ENCODE data around the gene SYT15.
"Not testable (repeated sequence)": the region's sequence is repeated elsewhere in the genome, so short reads cannot be mapped to it uniquely, and the experiment has no call there.

DNA sequence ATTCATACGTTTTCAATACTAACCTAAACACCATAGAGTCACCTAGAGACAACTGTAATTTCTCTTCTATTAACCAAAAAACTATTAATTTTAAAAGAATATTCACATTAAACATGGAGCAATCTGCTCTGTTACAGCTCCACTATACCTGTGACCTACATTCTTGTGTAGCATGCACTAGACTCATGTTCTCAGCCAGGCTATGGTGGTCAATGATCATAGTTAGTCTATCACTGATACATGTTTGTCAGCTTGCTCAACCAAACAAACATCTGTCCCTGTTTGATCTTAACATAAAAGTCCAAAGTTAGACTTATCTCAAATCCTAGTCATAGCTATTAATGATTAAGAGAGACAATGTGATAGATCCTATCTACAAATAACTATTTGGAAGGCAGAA, 50.9 kb downstream of the SYT15 start:
- TF ChIP-seq EZH2 (IDR thresholded peaks at IDR 0.05); RAD21 (IDR thresholded peaks at IDR 0.05; ENCODE audit: low read depth); JUND (IDR thresholded peaks at IDR 0.05); POLR2A (IDR thresholded peaks at IDR 0.05; ENCODE audit: borderline replicate concordance, extremely low read depth, insufficient read depth, insufficient read length); YY1 (IDR thresholded peaks at IDR 0.05; ENCODE audit: extremely low read depth, insufficient replicate concordance, low read depth, low read length); TCF7L2 (IDR thresholded peaks at IDR 0.05; ENCODE audit: borderline replicate concordance, extremely low read depth, insufficient read depth, insufficient read length): not testable (repeated sequence)
- TF ChIP-seq, protein P1, sequence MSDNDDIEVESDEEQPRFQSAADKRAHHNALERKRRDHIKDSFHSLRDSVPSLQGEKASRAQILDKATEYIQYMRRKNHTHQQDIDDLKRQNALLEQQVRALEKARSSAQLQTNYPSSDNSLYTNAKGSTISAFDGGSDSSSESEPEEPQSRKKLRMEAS (IDR thresholded peaks at IDR 0.05): not testable (repeated sequence)
- TF ChIP-seq, protein P2, sequence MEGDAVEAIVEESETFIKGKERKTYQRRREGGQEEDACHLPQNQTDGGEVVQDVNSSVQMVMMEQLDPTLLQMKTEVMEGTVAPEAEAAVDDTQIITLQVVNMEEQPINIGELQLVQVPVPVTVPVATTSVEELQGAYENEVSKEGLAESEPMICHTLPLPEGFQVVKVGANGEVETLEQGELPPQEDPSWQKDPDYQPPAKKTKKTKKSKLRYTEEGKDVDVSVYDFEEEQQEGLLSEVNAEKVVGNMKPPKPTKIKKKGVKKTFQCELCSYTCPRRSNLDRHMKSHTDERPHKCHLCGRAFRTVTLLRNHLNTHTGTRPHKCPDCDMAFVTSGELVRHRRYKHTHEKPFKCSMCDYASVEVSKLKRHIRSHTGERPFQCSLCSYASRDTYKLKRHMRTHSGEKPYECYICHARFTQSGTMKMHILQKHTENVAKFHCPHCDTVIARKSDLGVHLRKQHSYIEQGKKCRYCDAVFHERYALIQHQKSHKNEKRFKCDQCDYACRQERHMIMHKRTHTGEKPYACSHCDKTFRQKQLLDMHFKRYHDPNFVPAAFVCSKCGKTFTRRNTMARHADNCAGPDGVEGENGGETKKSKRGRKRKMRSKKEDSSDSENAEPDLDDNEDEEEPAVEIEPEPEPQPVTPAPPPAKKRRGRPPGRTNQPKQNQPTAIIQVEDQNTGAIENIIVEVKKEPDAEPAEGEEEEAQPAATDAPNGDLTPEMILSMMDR (IDR thresholded peaks at IDR 0.05 in 2 of 3, conservative IDR thresholded peaks at IDR 0.05 in 1 of 3; ENCODE audit: borderline replicate concordance in 1 of 3, insufficient read depth in 1 of 3, low read depth in 2 of 3, low read length in 2 of 3): not testable (repeated sequence)

Data from HCT116 (cell line).